ENCODE results near the gene NIPSNAP2.
"Not testable (repeated sequence)": the region's sequence is repeated elsewhere in the genome, so short reads cannot be mapped to it uniquely, and the experiment has no call there.

NIPSNAP2 gene

GRCh38 chr7:56048763-56049162 lies 84.4 kb downstream of the NIPSNAP2 start:
- DNase-seq: not testable (repeated sequence)

Data from activated effector memory CD4-positive, alpha-beta T cell treated with anti-CD3 and anti-CD28 coated beads, Interleukin-2, amount 50 U/mL, for 16 hours (primary cell).